LNCAP (cell line): ENCODE data around the gene GNA14.

Experiments used
- CTCF ChIP-seq: fragments of 450-650 bp; IDR thresholded peaks from 2 replicates; pipeline ENCODE4 v1.5.1; 2017; ENCODE audit warnings: mild to moderate bottlenecking

The GNA14 gene

GRCh38 chr9:77486463-77486862 is 161.7 kb downstream of the GNA14 start:
- no peak for TF ChIP-seq CTCF

DNA sequence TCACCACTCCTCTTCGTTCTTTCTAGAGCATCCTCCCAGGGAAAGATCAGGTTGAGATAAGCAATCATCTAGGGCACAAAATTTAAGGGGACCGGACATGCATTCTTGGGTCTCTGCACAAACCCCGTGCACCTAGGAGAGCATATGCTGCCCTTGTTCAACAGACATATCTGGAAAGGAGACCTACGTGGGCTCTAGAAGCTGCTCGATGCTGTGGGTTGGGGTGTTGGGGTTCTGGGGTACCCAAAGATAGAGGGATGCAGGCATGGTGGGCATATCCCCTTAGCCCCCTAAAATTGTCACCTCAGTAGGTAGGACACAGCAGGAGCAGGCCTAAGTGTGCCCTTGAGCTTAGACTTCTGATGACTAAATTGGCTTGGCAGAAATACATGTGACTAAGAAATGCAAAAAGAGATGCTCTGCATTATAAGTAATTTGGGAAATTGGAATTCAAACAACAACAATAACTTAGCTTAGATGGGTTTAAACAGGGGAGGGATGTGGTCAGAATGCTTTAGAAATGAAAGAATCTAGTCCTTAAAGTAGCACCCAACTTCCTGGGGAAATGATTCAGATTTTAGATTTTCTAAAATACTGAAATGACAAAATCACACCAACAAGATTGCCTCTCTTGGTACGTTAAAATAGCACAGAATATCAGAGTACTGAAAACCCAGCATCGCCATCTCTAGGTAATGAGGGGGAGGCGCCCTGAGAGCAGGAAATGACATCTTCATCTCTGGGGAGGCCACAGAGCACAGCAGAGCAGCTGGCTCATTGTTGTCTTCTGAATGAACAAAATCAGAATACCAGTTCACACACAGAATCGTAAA is 172.3 kb downstream of the GNA14 start:
- TF ChIP-seq CTCF: no peak

- no peak for TF ChIP-seq CTCF
These were observed 173.2 kb downstream of the GNA14 start for GRCh38 chr9:77474936-77475335.

- TF ChIP-seq CTCF: no peak
These were observed 175.5 kb downstream of the GNA14 start for GRCh38 chr9:77472646-77473045.

DNA sequence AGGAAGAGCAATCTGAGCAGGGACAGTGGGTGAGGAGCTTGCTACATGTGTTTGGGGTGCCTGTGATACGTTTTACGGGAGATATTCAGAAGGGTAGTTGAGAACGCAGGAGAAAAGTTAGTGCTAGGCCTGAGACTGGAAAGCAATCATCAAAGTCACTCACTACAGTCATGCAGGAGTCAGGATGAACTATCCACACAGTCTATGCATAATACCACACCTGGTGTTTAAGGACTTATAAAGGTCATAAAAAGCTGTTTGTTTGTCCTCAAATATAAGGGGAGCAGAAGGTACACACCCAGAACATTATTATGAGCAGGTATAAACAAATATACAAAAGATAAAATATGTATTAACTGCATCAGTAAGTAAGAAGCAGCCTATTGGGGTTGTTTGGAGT is 176.6 kb downstream of the GNA14 start:
- no peak for TF ChIP-seq CTCF

- no peak for TF ChIP-seq CTCF
These were observed 178.4 kb downstream of the GNA14 start for GRCh38 chr9:77469515-77470231.

DNA sequence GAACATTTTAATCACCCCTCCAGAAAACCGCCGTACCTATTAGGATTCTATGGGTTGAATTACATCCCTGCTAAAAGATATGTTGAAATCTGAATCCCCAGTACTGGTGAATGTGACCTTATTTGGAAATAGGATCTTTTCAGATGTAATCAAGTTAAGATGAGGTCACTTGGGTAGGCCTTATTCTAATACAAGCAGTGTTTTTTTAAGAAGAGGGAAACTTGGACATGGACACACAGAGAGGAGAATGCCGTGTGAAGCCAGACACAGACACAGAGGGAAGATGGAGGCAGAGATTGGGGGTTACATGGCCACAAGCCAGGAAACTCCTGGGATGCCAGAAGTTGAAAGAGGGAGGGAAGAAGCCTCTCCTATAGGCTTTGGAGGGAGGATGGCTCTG is 183.5 kb downstream of the GNA14 start:
- no peak for TF ChIP-seq CTCF
